Lower leg skin (tissue), 4 donors: ENCODE data around the gene ZYX. TPM values are rescaled to one million over a fixed set of nuclear protein-coding genes. Genes with fewer than 3 reads are reported as not detected.

ENCODE experiments used
- DNase-seq, 2 donors: peaks; one replicate each; pipeline ENCODE4 v3.0.0-alpha.2; 2019; ENCODE audit warnings: low spot score in 2 of 2
- H3K4me3 ChIP-seq: fragments of 200-600 bp; sonication (generic); 2 replicates; pipeline ENCODE4 v1.5.1; 2017; ENCODE audit warnings: mild to moderate bottlenecking, low read depth; ENCODE audit not compliant: poor library complexity, severe bottlenecking
- CTCF ChIP-seq, 3 donors: fragments of 450-650 bp; IDR thresholded peaks; one replicate each; pipeline ENCODE4 v1.5.1; 2016; ENCODE audit warnings: antibody characterized with exemption in 3 of 3, mild to moderate bottlenecking in 3 of 3, moderate library complexity in 2 of 3
- POLR2A ChIP-seq, 2 donors: fragments of 450-650 bp; IDR thresholded peaks; one replicate each; pipeline ENCODE4 v1.6.1; 2016 to 2017; ENCODE audit warnings: antibody characterized with exemption in 2 of 2, mild to moderate bottlenecking in 1 of 2, moderate library complexity in 1 of 2
- WGBS, 2 donors: methylation state at CpG; one replicate each; pipeline ENCODE4 v1.1.5; 2018; 5-methylcytosine and 5-hydroxymethylcytosine counted together
- intact Hi-C: fragments of 100-400 bp; cut with DNase I; formaldehyde crosslinking; loops from one replicate; pipeline ENCODE4 v1.15.0; 2023; ENCODE audit warnings: low total_unique reads
- total RNA-seq, 4 donors: library from RNA; depleted of rRNA; stranded (reverse); fragments of >200 nt; gene quantifications; one replicate each; pipeline ENCODE4 v1.1.0, GENCODE V29; 2016

The ZYX gene
- total RNA-seq, 4 donors from 2014 or later, result 45.6 to 91.1 (median 60.9) TPM

DNA sequence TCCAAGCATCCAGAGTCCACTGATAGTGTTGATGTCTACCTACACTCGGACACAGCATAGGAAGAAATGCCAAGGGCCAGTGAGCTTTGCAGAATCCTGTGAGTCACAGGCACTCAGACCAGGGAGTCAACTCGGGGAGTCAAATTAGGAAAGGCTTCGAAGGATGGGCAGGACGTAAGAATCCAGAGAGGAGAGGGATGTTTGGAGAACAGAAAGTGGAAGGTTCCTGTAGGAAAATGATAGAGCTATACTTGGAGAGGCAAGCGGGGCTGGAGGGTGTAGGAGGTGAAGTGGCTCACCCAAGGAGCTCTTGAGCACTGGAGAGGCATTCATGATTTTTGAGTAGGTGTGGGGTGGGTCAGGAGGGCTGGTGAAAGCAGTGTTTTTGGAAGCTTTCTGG, 3.0 kb downstream of the ZYX start:
- TF ChIP-seq CTCF (IDR thresholded peaks at IDR 0.05), result no peak
- TF ChIP-seq POLR2A (IDR thresholded peaks at IDR 0.05), result no peak
- DNase-seq, result peak in 1 of 2 donors; percentile 66
- 64 to 67% methylated on average over 5 of the region's 5 CpGs for WGBS, 2 donors
- H3K4me3 ChIP-seq, result no peak overlapping the region
- intact Hi-C loops, result no loop called here

DNA sequence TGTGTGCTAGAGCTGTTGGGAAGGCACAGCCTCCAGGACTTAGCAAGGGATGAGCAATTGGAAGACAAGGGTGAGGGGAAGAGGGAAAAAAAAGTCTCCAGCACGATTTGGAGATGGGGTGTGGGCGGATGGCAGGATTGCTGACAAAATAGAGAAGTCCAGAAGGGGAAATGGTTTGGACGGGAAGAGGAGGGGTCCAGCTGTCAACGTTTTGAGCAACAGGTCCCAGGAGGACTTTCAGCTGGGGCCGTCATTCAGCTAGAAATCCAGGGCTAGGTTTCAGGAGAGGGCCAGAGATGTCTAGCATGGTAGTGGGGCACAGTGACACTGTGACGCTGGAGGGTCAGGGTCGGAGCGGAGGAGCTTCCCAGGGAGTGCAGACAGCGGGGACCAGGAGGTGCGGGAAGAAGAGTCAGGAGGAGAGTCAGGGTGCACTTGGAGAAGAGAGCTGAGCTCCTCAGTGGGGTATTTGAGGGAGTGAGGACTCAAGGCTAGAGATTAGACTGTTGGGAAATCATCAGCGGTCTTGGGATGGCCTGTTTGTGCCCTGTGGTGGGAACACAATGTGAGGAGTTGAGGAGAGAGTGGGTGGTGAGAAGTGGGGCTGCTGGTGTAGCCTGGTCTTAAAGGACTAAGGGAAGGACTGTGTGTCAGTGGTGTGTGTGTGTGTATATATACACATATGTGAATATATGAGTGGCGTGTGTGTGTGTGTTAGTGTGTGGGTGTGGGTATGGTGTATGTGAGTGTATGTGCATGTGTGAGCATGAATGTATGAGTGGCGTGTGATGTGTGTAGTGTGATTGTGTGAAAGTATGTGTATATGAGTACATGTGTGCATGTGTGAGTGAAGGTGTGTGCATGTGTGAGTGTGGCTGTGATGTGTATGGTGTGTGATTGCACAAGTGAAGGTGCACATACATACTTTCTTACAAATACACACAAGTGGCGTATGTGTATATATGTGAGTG, 3.8 kb downstream of the ZYX start:
- WGBS, 2 donors, result 73 to 75% methylated on average over 14 of the region's 14 CpGs
- intact Hi-C loops, result no loop called here
- no peak for TF ChIP-seq CTCF (IDR thresholded peaks at IDR 0.05)
- TF ChIP-seq POLR2A (IDR thresholded peaks at IDR 0.05), result no peak
- peak in 1 of 2 donors; percentile 82 for DNase-seq
- no peak overlapping the region for H3K4me3 ChIP-seq

DNA sequence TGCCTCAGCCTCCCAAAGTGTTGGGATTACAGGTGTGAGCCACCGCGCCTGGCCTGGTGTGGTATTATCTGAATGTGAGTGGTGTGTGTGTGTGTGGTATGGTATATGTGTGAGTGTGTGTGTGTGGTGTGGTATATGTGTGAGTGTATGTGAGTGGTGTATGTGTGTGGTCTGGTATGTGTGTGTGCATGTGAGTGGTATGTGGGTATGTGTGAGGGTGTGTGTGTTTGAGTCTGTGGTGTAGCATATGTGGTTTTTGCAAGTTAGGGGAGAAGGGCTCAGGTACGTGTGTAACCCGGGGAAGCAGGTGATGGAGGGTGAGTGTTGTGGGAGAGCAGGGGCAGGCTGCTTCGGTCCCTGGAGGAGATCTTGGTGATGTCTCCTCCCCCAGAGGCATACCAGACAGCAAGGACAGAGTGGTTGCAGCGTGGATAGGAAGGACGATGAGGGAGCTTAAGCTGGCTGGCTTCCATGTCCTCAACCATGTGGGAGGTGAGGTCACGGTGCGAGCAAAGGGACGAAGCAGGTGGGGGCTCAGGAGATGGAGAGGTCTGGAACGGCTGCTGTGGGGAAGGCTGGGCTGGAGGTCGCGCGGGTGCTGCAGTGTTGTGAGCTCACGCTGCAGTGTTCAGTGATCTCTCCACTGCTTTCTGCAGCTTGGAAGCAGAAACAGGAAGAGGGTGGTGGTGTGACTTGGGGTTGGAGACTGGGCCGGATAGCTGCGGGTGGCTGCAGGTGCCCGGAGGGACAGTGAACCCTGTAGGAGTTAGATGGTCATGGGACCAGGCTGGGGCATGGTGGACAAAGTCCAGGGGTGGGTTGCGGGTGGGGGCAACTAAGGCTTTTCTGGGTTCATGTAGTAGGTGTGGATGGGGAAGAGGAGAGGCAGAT, 5.0 kb downstream of the ZYX start:
- DNase-seq, result peak in 1 of 2 donors; percentile 85
- TF ChIP-seq CTCF (IDR thresholded peaks at IDR 0.05) (no peak), POLR2A (IDR thresholded peaks at IDR 0.05) (no peak)
- WGBS, 2 donors, result 64 to 70% methylated on average over 19 of the region's 19 CpGs
- no peak overlapping the region for H3K4me3 ChIP-seq
- intact Hi-C loops, result no loop called here

- 90% methylated on average over 22 to 23 of the region's 23 CpGs for WGBS, 2 donors
- DNase-seq, result peak in 1 of 2 donors; percentile 81
- TF ChIP-seq POLR2A (IDR thresholded peaks at IDR 0.05) (no peak), CTCF (IDR thresholded peaks at IDR 0.05) (no peak)
- no peak overlapping the region for H3K4me3 ChIP-seq
- intact Hi-C loops, result no loop called here
Measured at GRCh38 chr7:143387156-143387975, 6.2 kb downstream of the ZYX start.

DNA sequence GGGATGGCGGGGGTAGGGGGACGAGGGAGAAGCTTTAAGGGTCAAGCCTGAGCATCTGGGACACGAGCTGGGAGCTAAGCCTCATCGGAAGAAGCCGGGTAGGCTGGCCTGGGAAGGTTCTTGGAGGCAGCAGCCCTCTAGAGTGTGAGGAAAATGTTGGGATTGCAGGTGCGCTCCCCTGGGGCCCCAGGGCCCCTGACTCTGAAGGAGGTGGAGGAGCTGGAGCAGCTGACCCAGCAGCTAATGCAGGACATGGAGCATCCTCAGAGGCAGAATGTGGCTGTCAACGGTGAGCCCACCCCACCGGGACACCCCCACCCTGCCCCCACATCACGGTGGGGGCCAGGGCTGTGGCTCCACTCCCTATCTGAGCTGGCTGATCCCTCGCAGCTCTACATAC, 6.9 kb downstream of the ZYX start:
- no peak overlapping the region for H3K4me3 ChIP-seq
- TF ChIP-seq POLR2A (IDR thresholded peaks at IDR 0.05) (no peak), CTCF (IDR thresholded peaks at IDR 0.05) (no peak)
- intact Hi-C loops, result no loop called here
- DNase-seq, result peak in 1 of 2 donors; percentile 78
- WGBS, 2 donors, result 87 to 88% methylated on average over 10 of the region's 10 CpGs
